ENCODE measurements around the gene POLN. TPM values are rescaled to one million over a fixed set of nuclear protein-coding genes. Genes with fewer than 3 reads are reported as not detected.

The POLN gene
- polyA plus RNA-seq, 2 of the 4 experiments (the other 2 are of a cell fraction): 2.4 to 2.9 TPM

DNA sequence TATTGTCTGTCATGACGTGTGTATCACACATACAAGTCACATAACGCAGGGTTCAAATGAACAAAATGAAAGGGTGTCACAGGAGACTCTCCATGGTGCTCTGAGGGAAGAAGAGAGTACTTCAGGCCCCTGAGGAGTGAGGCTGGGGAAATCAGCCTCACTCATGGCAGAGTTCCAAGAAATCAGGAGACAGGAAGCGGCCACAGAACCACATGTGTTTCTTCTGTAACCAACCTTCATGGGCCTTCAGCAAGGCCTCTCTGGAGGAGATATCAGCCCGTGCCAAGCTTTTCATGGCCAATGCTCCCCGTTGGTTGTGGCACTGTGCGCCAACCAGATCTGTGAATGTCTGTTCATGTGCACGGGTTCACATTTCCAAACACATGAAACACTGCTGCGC, 106.8 kb downstream of the POLN start:
- peaks cover 17% of the 10 kb centered on the region; the same call in 2 of the 3 replicates for H3K9me3 ChIP-seq
- H3K4me2 ChIP-seq: no peak overlapping the region
- POLR2A ChIA-PET: no interaction called here
- ATAC-seq (no peak), DNase-seq (ENCODE audit: low read depth in 1 of 2, low spot score in 1 of 2) (no peak), FAIRE-seq (no peak)
- CTCF ChIA-PET: no interaction called here
- H3K4me3 ChIP-seq: no peak overlapping the region
- TF ChIP-seq MYC (IDR thresholded peaks at IDR 0.05; ENCODE audit: borderline replicate concordance, low read length): no peak
- TF ChIP-seq ZNF302 (CRISPR knock-in tag; IDR thresholded peaks at IDR 0.05): no peak
- TF ChIP-seq RFX5 (IDR thresholded peaks at IDR 0.05): no peak
- no peak for TF ChIP-seq EHF (CRISPR knock-in tag; IDR thresholded peaks at IDR 0.05)
- no peak for TF ChIP-seq SREBF2 (IDR thresholded peaks at IDR 0.05)
- no peak for TF ChIP-seq NFE2L2 (conservative IDR thresholded peaks at IDR 0.05; ENCODE audit: low read length)
- TF ChIP-seq ZSCAN20 (CRISPR knock-in tag; IDR thresholded peaks at IDR 0.05): no peak
- TF ChIP-seq FOSL2 (IDR thresholded peaks at IDR 0.05): no peak
- no peak for TF ChIP-seq FOSL2 (CRISPR knock-in tag; IDR thresholded peaks at IDR 0.05)
- TF ChIP-seq SMC3 (IDR thresholded peaks at IDR 0.05): no peak
- TF ChIP-seq CHD2 (IDR thresholded peaks at IDR 0.05; ENCODE audit: low read length, partially characterized antibody): no peak
- TF ChIP-seq, protein P1, sequence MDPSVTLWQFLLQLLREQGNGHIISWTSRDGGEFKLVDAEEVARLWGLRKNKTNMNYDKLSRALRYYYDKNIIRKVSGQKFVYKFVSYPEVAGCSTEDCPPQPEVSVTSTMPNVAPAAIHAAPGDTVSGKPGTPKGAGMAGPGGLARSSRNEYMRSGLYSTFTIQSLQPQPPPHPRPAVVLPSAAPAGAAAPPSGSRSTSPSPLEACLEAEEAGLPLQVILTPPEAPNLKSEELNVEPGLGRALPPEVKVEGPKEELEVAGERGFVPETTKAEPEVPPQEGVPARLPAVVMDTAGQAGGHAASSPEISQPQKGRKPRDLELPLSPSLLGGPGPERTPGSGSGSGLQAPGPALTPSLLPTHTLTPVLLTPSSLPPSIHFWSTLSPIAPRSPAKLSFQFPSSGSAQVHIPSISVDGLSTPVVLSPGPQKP (IDR thresholded peaks at IDR 0.05; ENCODE audit: low read depth, low read length): no peak
- TF ChIP-seq CEBPB (IDR thresholded peaks at IDR 0.05): no peak
- H3K27ac ChIP-seq: no peak overlapping the region
- no peaks in the 10 kb centered on the region for H3K4me1 ChIP-seq
- 79% methylated on average over 4 of the region's 8 CpGs for WGBS (ENCODE audit: missing lambda C conversion rate)

DNA sequence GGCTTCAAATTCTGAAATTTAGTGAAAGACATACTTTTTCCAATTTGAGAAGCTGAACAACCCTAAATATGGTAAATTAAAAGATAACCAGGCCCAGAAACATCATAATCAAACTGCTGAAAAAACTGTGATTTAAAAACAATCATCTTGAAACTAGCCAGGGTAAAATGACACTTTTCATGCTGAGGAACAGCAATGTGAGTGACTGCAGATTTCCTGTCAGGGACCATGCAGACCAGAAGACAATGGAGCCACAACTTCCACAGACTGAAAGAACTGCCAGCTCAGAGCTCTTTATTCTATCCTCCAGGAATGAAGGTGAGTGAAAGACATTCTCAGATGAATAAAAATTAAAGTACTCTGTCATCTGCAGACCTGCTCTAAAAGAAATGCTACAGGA, 109.5 kb downstream of the POLN start:
- no peak overlapping the region for H3K4me2 ChIP-seq
- no peak overlapping the region for H3K4me3 ChIP-seq
- H3K9me3 ChIP-seq: peaks cover 17% of the 10 kb centered on the region; the same call in 2 of the 3 replicates
- H3K27ac ChIP-seq: no peak overlapping the region
- no peak for TF ChIP-seq ZNF302 (CRISPR knock-in tag; IDR thresholded peaks at IDR 0.05)
- TF ChIP-seq HDAC2 (IDR thresholded peaks at IDR 0.05): no peak
- TF ChIP-seq RFX5 (IDR thresholded peaks at IDR 0.05): no peak
- TF ChIP-seq ESRRA (IDR thresholded peaks at IDR 0.05; ENCODE audit: borderline replicate concordance, low read length): no peak
- TF ChIP-seq, protein P2, sequence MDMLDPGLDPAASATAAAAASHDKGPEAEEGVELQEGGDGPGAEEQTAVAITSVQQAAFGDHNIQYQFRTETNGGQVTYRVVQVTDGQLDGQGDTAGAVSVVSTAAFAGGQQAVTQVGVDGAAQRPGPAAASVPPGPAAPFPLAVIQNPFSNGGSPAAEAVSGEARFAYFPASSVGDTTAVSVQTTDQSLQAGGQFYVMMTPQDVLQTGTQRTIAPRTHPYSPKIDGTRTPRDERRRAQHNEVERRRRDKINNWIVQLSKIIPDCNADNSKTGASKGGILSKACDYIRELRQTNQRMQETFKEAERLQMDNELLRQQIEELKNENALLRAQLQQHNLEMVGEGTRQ (IDR thresholded peaks at IDR 0.05): no peak
- no peak for TF ChIP-seq FOXS1 (CRISPR knock-in tag; IDR thresholded peaks at IDR 0.05)
- TF ChIP-seq JUNB (IDR thresholded peaks at IDR 0.05): no peak
- TF ChIP-seq ZFP36 (IDR thresholded peaks at IDR 0.05; ENCODE audit: borderline replicate concordance, partially characterized antibody): no peak
- TF ChIP-seq, protein P1 (IDR thresholded peaks at IDR 0.05; ENCODE audit: low read depth, low read length): no peak
- no peak for TF ChIP-seq FOSB (CRISPR knock-in tag; IDR thresholded peaks at IDR 0.05)
- TF ChIP-seq, protein P3, sequence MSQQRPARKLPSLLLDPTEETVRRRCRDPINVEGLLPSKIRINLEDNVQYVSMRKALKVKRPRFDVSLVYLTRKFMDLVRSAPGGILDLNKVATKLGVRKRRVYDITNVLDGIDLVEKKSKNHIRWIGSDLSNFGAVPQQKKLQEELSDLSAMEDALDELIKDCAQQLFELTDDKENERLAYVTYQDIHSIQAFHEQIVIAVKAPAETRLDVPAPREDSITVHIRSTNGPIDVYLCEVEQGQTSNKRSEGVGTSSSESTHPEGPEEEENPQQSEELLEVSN (IDR thresholded peaks at IDR 0.05; ENCODE audit: borderline replicate concordance, low read depth): no peak
- TF ChIP-seq, protein P4, sequence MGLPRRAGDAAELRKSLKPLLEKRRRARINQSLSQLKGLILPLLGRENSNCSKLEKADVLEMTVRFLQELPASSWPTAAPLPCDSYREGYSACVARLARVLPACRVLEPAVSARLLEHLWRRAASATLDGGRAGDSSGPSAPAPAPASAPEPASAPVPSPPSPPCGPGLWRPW (IDR thresholded peaks at IDR 0.05): no peak
- TF ChIP-seq, protein P5, sequence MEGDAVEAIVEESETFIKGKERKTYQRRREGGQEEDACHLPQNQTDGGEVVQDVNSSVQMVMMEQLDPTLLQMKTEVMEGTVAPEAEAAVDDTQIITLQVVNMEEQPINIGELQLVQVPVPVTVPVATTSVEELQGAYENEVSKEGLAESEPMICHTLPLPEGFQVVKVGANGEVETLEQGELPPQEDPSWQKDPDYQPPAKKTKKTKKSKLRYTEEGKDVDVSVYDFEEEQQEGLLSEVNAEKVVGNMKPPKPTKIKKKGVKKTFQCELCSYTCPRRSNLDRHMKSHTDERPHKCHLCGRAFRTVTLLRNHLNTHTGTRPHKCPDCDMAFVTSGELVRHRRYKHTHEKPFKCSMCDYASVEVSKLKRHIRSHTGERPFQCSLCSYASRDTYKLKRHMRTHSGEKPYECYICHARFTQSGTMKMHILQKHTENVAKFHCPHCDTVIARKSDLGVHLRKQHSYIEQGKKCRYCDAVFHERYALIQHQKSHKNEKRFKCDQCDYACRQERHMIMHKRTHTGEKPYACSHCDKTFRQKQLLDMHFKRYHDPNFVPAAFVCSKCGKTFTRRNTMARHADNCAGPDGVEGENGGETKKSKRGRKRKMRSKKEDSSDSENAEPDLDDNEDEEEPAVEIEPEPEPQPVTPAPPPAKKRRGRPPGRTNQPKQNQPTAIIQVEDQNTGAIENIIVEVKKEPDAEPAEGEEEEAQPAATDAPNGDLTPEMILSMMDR (IDR thresholded peaks at IDR 0.05): no peak
- TF ChIP-seq, protein P6, sequence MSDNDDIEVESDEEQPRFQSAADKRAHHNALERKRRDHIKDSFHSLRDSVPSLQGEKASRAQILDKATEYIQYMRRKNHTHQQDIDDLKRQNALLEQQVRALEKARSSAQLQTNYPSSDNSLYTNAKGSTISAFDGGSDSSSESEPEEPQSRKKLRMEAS (IDR thresholded peaks at IDR 0.05): no peak
- TF ChIP-seq MAFK (IDR thresholded peaks at IDR 0.05; ENCODE audit: partially characterized antibody): no peak
- POLR2A ChIA-PET: no interaction called here
- DNase-seq (ENCODE audit: low read depth in 1 of 2, low spot score in 1 of 2) (peak in 1 of 2 experiments; percentile 17), FAIRE-seq (no peak), ATAC-seq (no peak)
- CTCF ChIA-PET: no interaction called here
- no peaks in the 10 kb centered on the region for H3K4me1 ChIP-seq
